Midbrain (tissue), 1 donor: ENCODE data around the gene COL26A1.
"Not testable (repeated sequence)": the region's sequence is repeated elsewhere in the genome, so short reads cannot be mapped to it uniquely, and the experiment has no call there.

ENCODE experiments used
- DNase-seq: peaks from one replicate; lab custom pipeline; 2025; lab: John Stamatoyannopoulos, UW

The COL26A1 gene

GRCh38 chr7:101402835-101403234 is 40.2 kb downstream of the COL26A1 start:
- no peak for DNase-seq

- DNase-seq, result no peak
Observed at GRCh38 chr7:101405474-101406067, 42.9 kb downstream of the COL26A1 start.

- no peak for DNase-seq
Observed at GRCh38 chr7:101410743-101411507, 48.2 kb downstream of the COL26A1 start.

- DNase-seq, result no peak
Observed at GRCh38 chr7:101411508-101411874, 48.8 kb downstream of the COL26A1 start.

- DNase-seq, result no peak
Observed at GRCh38 chr7:101412976-101413375, 50.3 kb downstream of the COL26A1 start.

GRCh38 chr7:101418694-101419093 is 56.0 kb downstream of the COL26A1 start:
- DNase-seq, result no peak

- DNase-seq, result no peak
Observed at GRCh38 chr7:101419831-101420230, 57.2 kb downstream of the COL26A1 start.

GRCh38 chr7:101420436-101420835 is 57.8 kb downstream of the COL26A1 start:
- DNase-seq, result no peak

- DNase-seq, result no peak
Observed at GRCh38 chr7:101422356-101423195, 59.9 kb downstream of the COL26A1 start.

GRCh38 chr7:101426303-101427011 is 63.8 kb downstream of the COL26A1 start:
- DNase-seq, result no peak

- DNase-seq, result no peak
Observed at GRCh38 chr7:101428093-101428866, 65.6 kb downstream of the COL26A1 start.

- DNase-seq, result no peak
Observed at GRCh38 chr7:101432316-101432715, 69.6 kb downstream of the COL26A1 start.

GRCh38 chr7:101433688-101434087 is 71.0 kb downstream of the COL26A1 start:
- DNase-seq, result no peak

GRCh38 chr7:101434155-101434554 is 71.5 kb downstream of the COL26A1 start:
- DNase-seq, result not testable (repeated sequence)

GRCh38 chr7:101435461-101436220 is 73.0 kb downstream of the COL26A1 start:
- DNase-seq, result no peak

- no peak for DNase-seq
Observed at GRCh38 chr7:101436221-101436735, 73.6 kb downstream of the COL26A1 start.

- no peak for DNase-seq
Observed at GRCh38 chr7:101436857-101437576, 74.3 kb downstream of the COL26A1 start.

- no peak for DNase-seq
Observed at GRCh38 chr7:101441890-101442289, 79.2 kb downstream of the COL26A1 start.

GRCh38 chr7:101442426-101443070 is 79.9 kb downstream of the COL26A1 start:
- no peak for DNase-seq
